Measurements from ENCODE around the gene STYX. TPM values are rescaled to one million over a fixed set of nuclear protein-coding genes. Genes with fewer than 3 reads are reported as not detected.

Gene STYX
- total and polyA plus RNA-seq, 2 of the 8 experiments (the other 6 are each of a cell fraction or from before 2014, with no cell fraction given) = 8.3 to 29.0 TPM

DNA sequence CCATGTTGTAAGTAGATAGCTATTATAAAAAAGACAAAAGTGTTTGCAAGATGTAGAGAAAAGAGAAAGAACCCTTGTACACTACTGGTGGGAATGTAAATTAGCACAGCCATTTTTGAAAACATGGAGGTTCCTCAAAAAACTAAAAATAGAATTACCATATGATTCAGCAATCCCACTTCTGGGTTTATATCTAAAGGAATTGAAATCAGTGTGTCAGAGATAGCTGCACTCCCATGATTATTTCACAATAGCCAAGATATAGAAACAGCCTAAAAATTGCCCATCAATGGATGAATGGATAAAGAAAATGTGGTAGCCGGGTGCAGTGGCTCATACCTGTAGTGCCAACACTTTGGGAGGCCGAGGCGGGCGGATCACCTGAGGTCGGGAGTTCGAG, 13.8 kb upstream of the STYX start:
- no peak overlapping the region for H3K23ac ChIP-seq (ENCODE audit: insufficient read length)
- H3K4me2 ChIP-seq (ENCODE audit: insufficient read depth in 1 of 2, low read depth in 2 of 2, low read length in 2 of 2) = no peak overlapping the region
- no peaks in the 10 kb centered on the region for H3K4me1 ChIP-seq (replicated peaks in 1 of 4; ENCODE audit: control insufficient read depth in 3 of 4, insufficient read depth in 4 of 4, low read length in 3 of 4)
- peaks cover 2 to 6% of the 10 kb centered on the region in 2 experiments for H4K20me1 ChIP-seq (replicated peaks in 1 of 2; ENCODE audit: control insufficient read depth in 1 of 2, insufficient read depth in 2 of 2, low read length in 2 of 2)
- no peak overlapping the region for H2BK20ac ChIP-seq (ENCODE audit: low read length)
- no peak overlapping the region for H2BK120ac ChIP-seq (replicated peaks; ENCODE audit: low read depth, low read length)
- no peak overlapping the region for H3K14ac ChIP-seq (ENCODE audit: insufficient read length)
- no peak for DNase-seq (ENCODE audit: low read depth in 1 of 2, low spot score in 2 of 2)
- no peak overlapping the region for H3K4me3 ChIP-seq (ENCODE audit: extremely low read depth in 1 of 4, insufficient read depth in 2 of 4, low read depth in 3 of 4, low read length in 4 of 4)
- no peak overlapping the region for H2BK12ac ChIP-seq (ENCODE audit: low read depth, low read length)
- FAIRE-seq = no peak
- WGBS, 2 experiments (ENCODE audit: extremely low coverage in 1 of 2, insufficient coverage in 1 of 2, insufficient read length in 1 of 2, insufficient replicate concordance in 2 of 2, low coverage in 1 of 2, low lambda C conversion rate in 2 of 2, missing lambda C conversion rate in 1 of 2) = 90% methylated on average over 6 of the region's 6 CpGs; no CpG with 5 or more reads in 1 of the 2 experiments
- no peak overlapping the region for H4K91ac ChIP-seq (replicated peaks; ENCODE audit: insufficient read length, low read length)
- H3K27ac ChIP-seq (ENCODE audit: low read depth, low read length) = no peak overlapping the region
- H3K23me2 ChIP-seq (ENCODE audit: low read depth, low read length) = no peaks in the 10 kb centered on the region
- H4K8ac ChIP-seq (ENCODE audit: extremely low read depth, insufficient read depth, low read length) = no peak overlapping the region
- TF ChIP-seq RAD21 (IDR thresholded peaks at IDR 0.05 in 1 of 2, conservative IDR thresholded peaks at IDR 0.05 in 1 of 2; ENCODE audit: low read depth in 2 of 2, low read length in 2 of 2) (no peak), SUZ12 (IDR thresholded peaks at IDR 0.05; ENCODE audit: low read length) (no peak), NRF1 (IDR thresholded peaks at IDR 0.05; ENCODE audit: low read depth, low read length) (no peak), CHD1 (IDR thresholded peaks at IDR 0.05; ENCODE audit: low read depth, low read length) (no peak), CHD2 (IDR thresholded peaks at IDR 0.05; ENCODE audit: low read length) (no peak), POU5F1 (IDR thresholded peaks at IDR 0.05; ENCODE audit: low read depth, low read length) (no peak), SP2 (IDR thresholded peaks at IDR 0.05; ENCODE audit: low read length) (no peak), KDM1A (IDR thresholded peaks at IDR 0.05; ENCODE audit: borderline replicate concordance, low read length) (no peak), EGR1 (IDR thresholded peaks at IDR 0.05; ENCODE audit: borderline replicate concordance, low read depth, low read length) (no peak), TAF1 (IDR thresholded peaks at IDR 0.05; ENCODE audit: low read depth, low read length) (no peak), NANOG (IDR thresholded peaks at IDR 0.05; ENCODE audit: insufficient read depth, low read depth, low read length, poor library complexity, severe bottlenecking) (no peak)
- TF ChIP-seq, protein P1, sequence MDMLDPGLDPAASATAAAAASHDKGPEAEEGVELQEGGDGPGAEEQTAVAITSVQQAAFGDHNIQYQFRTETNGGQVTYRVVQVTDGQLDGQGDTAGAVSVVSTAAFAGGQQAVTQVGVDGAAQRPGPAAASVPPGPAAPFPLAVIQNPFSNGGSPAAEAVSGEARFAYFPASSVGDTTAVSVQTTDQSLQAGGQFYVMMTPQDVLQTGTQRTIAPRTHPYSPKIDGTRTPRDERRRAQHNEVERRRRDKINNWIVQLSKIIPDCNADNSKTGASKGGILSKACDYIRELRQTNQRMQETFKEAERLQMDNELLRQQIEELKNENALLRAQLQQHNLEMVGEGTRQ (IDR thresholded peaks at IDR 0.05; ENCODE audit: low read length) = no peak
- no peak overlapping the region for H3K56ac ChIP-seq (replicated peaks; ENCODE audit: insufficient read length, low read depth, low read length)
- peaks cover 6 to 88% (median 48%) of the 10 kb centered on the region in 4 experiments for H3K36me3 ChIP-seq (ENCODE audit: control insufficient read depth in 2 of 4, insufficient read depth in 4 of 4, low read length in 3 of 4)
- no peak overlapping the region for H2AFZ ChIP-seq (ENCODE audit: low read length)
- no peak overlapping the region for H2BK15ac ChIP-seq (ENCODE audit: low read length)
- CTCF ChIA-PET (ENCODE audit: partially characterized antibody) = interaction anchor here (0.6 to 1.1 kb wide), 2 partner anchors 9 to 312 kb away, joined by 3 read pairs; no protein-coding TSS in a partner anchor
- no peaks in the 10 kb centered on the region for H3K27me3 ChIP-seq (replicated peaks in 1 of 4; ENCODE audit: control insufficient read depth in 3 of 4, extremely low read depth in 1 of 4, insufficient read depth in 3 of 4, low read length in 3 of 4)
- no peaks in the 10 kb centered on the region for H3K9me3 ChIP-seq (ENCODE audit: insufficient read depth in 2 of 2, low read depth in 1 of 2, low read length in 1 of 2)
- no peak overlapping the region for H4K5ac ChIP-seq (ENCODE audit: insufficient read length, low read depth, low read length)
- H2AK5ac ChIP-seq (ENCODE audit: low read depth, low read length) = no peak overlapping the region
- H3K79me1 ChIP-seq (ENCODE audit: low read depth, low read length) = no peaks in the 10 kb centered on the region
- H3K79me2 ChIP-seq (ENCODE audit: control insufficient read depth in 1 of 2, insufficient read depth in 2 of 2, low read length in 2 of 2) = no peaks in the 10 kb centered on the region
- H2BK5ac ChIP-seq (ENCODE audit: low read depth, low read length) = no peak overlapping the region
- H3K9ac ChIP-seq (replicated peaks in 1 of 4; ENCODE audit: extremely low read depth in 1 of 4, low read depth in 3 of 4, low read length in 3 of 4) = no peak overlapping the region
- H3K4ac ChIP-seq (replicated peaks; ENCODE audit: insufficient read length, low read depth, low read length) = no peak overlapping the region
- POLR2A ChIA-PET (ENCODE audit: partially characterized antibody) = interaction anchor here (3.2 kb wide), 1 partner anchor 12 kb away, joined by 12 read pairs; the partner anchor contains the start of gene STYX
- no peak overlapping the region for H3K18ac ChIP-seq (ENCODE audit: extremely low read depth, low read length)

All from H1 (cell line).